H1 (cell line): ENCODE measurements around the gene EHHADH. TPM values are rescaled to one million over a fixed set of nuclear protein-coding genes. Genes with fewer than 3 reads are reported as not detected.

ENCODE experiments used
- CTCF ChIA-PET: fragments of 300-600 bp; sonication (Branson Sonifier 250); formaldehyde crosslinking; loops from one replicate; lab custom pipeline; 2021; ENCODE audit not compliant: partially characterized antibody; lab: Charles Lee
- POLR2A ChIA-PET: fragments of 300-600 bp; sonication (Branson Sonifier 250); formaldehyde crosslinking; loops from one replicate; lab custom pipeline; 2021; ENCODE audit warnings: inconsistent platforms; ENCODE audit not compliant: partially characterized antibody; lab: Charles Lee
- DNase-seq, 2 experiments: peaks; one replicate each; pipeline versions ENCODE4 v3.0.0 to v3.0.0-alpha.2; 2010 to 2022; ENCODE audit warnings: low spot score in 2 of 2, low read depth in 1 of 2, mixed read lengths in 1 of 2
- FAIRE-seq: peaks from 2 replicates; lab custom pipeline; 2011; peaks lifted over from hg19 to GRCh38; lab: Jason Lieb, UNC
- H2AFZ ChIP-seq: 2 replicates; pipeline ENCODE4 v1.8.1; 2012; ENCODE audit warnings: low read length, inconsistent platforms
- H2AK5ac ChIP-seq: 2 replicates; pipeline ENCODE4 v1.6.1; 2013; ENCODE audit warnings: low read depth, low read length
- H2BK120ac ChIP-seq: replicated peaks from 2 replicates; pipeline ENCODE3; 2013; ENCODE audit warnings: low read depth, low read length, inconsistent platforms
- H2BK12ac ChIP-seq: 2 replicates; pipeline ENCODE4 v1.6.1; 2013; ENCODE audit warnings: low read depth, low read length
- H2BK15ac ChIP-seq: 2 replicates; pipeline ENCODE4 v1.6.1; 2013; ENCODE audit warnings: low read length
- H2BK20ac ChIP-seq: 2 replicates; pipeline ENCODE4 v1.6.1; 2013; ENCODE audit warnings: low read length
- H2BK5ac ChIP-seq: 2 replicates; pipeline ENCODE4 v1.6.1; 2013; ENCODE audit warnings: low read depth, low read length
- H3K14ac ChIP-seq: 2 replicates; pipeline ENCODE4 v1.6.1; 2013; ENCODE audit warnings: inconsistent platforms; ENCODE audit not compliant: insufficient read length
- H3K18ac ChIP-seq: 2 replicates; pipeline ENCODE4 v1.6.1; 2013; ENCODE audit warnings: low read length; ENCODE audit errors: extremely low read depth
- H3K23ac ChIP-seq: 2 replicates; pipeline ENCODE4 v1.6.1; 2013; ENCODE audit warnings: inconsistent platforms; ENCODE audit not compliant: insufficient read length
- H3K23me2 ChIP-seq: 2 replicates; pipeline ENCODE4 v1.6.1; 2013; ENCODE audit warnings: low read depth, low read length
- H3K27ac ChIP-seq: 2 replicates; pipeline ENCODE4 v1.6.1; 2011; ENCODE audit warnings: low read depth, low read length, inconsistent platforms
- H3K27me3 ChIP-seq, 4 experiments: replicated peaks in 1 of 4; 1 replicate in 1 of 4; 2 replicates in 3 of 4; pipeline versions ENCODE4 v1.6.1 to v1.8.1; 2011 to 2013; ENCODE audit warnings: low read length in 3 of 4, mild to moderate bottlenecking in 3 of 4, inconsistent platforms in 2 of 4, mixed read lengths in 2 of 4, moderate library complexity in 1 of 4; ENCODE audit not compliant: control insufficient read depth in 3 of 4, insufficient read depth in 3 of 4; ENCODE audit errors: extremely low read depth in 1 of 4
- H3K36me3 ChIP-seq, 4 experiments: 2 replicates each; pipeline versions ENCODE4 v1.6.1 to v1.8.1; 2011 to 2013; ENCODE audit warnings: mild to moderate bottlenecking in 4 of 4, low read length in 3 of 4, moderate library complexity in 2 of 4, control low read depth in 1 of 4, inconsistent platforms in 1 of 4; ENCODE audit not compliant: insufficient read depth in 4 of 4, control insufficient read depth in 2 of 4
- H3K4ac ChIP-seq: replicated peaks from 2 replicates; pipeline ENCODE3; 2013; ENCODE audit warnings: low read length, low read depth, mixed read lengths, inconsistent platforms; ENCODE audit not compliant: insufficient read length
- H3K4me1 ChIP-seq, 4 experiments: replicated peaks in 1 of 4; 1 replicate in 1 of 4; 2 replicates in 3 of 4; pipeline versions ENCODE4 v1.6.1 to v1.8.1; 2011 to 2013; ENCODE audit warnings: low read length in 3 of 4, inconsistent platforms in 2 of 4, mixed read lengths in 1 of 4; ENCODE audit not compliant: insufficient read depth in 4 of 4, control insufficient read depth in 3 of 4
- H3K4me2 ChIP-seq, 2 experiments: 2 replicates each; pipeline versions ENCODE4 v1.6.1 to v1.8.1; 2011 to 2013; ENCODE audit warnings: low read depth in 2 of 2, low read length in 2 of 2, control low read depth in 1 of 2, inconsistent platforms in 1 of 2, mild to moderate bottlenecking in 1 of 2; ENCODE audit not compliant: insufficient read depth in 1 of 2
- H3K4me3 ChIP-seq, 4 experiments: fragments of 200-600, 300-600 bp in 1 of 4; sonication (generic), shearing (Covaris generic), sonication (Bioruptor Twin) in 1 of 4; 2 replicates each; pipeline versions ENCODE4 v1.5.1 to v1.8.1; 2011 to 2016; ENCODE audit warnings: low read length in 4 of 4, low read depth in 3 of 4, control low read depth in 2 of 4, inconsistent platforms in 2 of 4, mild to moderate bottlenecking in 2 of 4, mixed read lengths in 1 of 4, moderate library complexity in 1 of 4; ENCODE audit not compliant: insufficient read depth in 2 of 4; ENCODE audit errors: extremely low read depth in 1 of 4
- H3K56ac ChIP-seq: replicated peaks from 2 replicates; pipeline ENCODE3; 2013; ENCODE audit warnings: low read depth, mild to moderate bottlenecking, mixed read lengths, low read length, inconsistent platforms; ENCODE audit not compliant: insufficient read length
- H3K79me1 ChIP-seq: 2 replicates; pipeline ENCODE4 v1.6.1; 2013; ENCODE audit warnings: low read depth, low read length, control low read depth
- H3K79me2 ChIP-seq, 2 experiments: 2 replicates each; pipeline versions ENCODE4 v1.6.1 to v1.8.1; 2012 to 2013; ENCODE audit warnings: low read length in 2 of 2, mild to moderate bottlenecking in 2 of 2, inconsistent platforms in 1 of 2; ENCODE audit not compliant: insufficient read depth in 2 of 2, control insufficient read depth in 1 of 2
- H3K9ac ChIP-seq, 4 experiments: replicated peaks in 1 of 4; 1 replicate in 1 of 4; 2 replicates in 3 of 4; pipeline versions ENCODE4 v1.6.1 to v1.8.1; 2011 to 2013; ENCODE audit warnings: low read depth in 3 of 4, low read length in 3 of 4, control low read depth in 2 of 4, mild to moderate bottlenecking in 2 of 4, moderate library complexity in 2 of 4, inconsistent platforms in 1 of 4; ENCODE audit errors: extremely low read depth in 1 of 4
- H3K9me3 ChIP-seq, 2 experiments: 2 replicates each; pipeline versions ENCODE4 v1.6.1 to v1.8.1; 2012 to 2013; ENCODE audit warnings: mild to moderate bottlenecking in 2 of 2, moderate library complexity in 2 of 2, control low read depth in 1 of 2, inconsistent platforms in 1 of 2, low read depth in 1 of 2, low read length in 1 of 2, mixed read lengths in 1 of 2; ENCODE audit not compliant: insufficient read depth in 2 of 2
- H4K20me1 ChIP-seq, 2 experiments: replicated peaks in 1 of 2; 2 replicates each; pipeline versions ENCODE3 to v1.8.1; 2011 to 2013; ENCODE audit warnings: inconsistent platforms in 2 of 2, low read length in 2 of 2, mild to moderate bottlenecking in 1 of 2; ENCODE audit not compliant: insufficient read depth in 2 of 2, control insufficient read depth in 1 of 2
- H4K5ac ChIP-seq: 2 replicates; pipeline ENCODE4 v1.6.1; 2013; ENCODE audit warnings: low read length, low read depth, mixed read lengths, inconsistent platforms; ENCODE audit not compliant: insufficient read length
- H4K8ac ChIP-seq: 2 replicates; pipeline ENCODE4 v1.8.0; 2013; ENCODE audit warnings: mild to moderate bottlenecking, moderate library complexity, low read length, inconsistent platforms; ENCODE audit not compliant: insufficient read depth; ENCODE audit errors: extremely low read depth
- H4K91ac ChIP-seq: replicated peaks from 2 replicates; pipeline ENCODE3; 2013; ENCODE audit warnings: low read length, mixed read lengths, inconsistent platforms; ENCODE audit not compliant: insufficient read length
- EGR1 ChIP-seq: IDR thresholded peaks from 2 replicates; pipeline ENCODE4 v1.6.1; 2011; ENCODE audit warnings: low read depth, low read length, borderline replicate concordance
- KDM5A ChIP-seq: fragments of 200-600 bp; IDR thresholded peaks from 2 replicates; pipeline ENCODE4 v1.7.1; 2012; ENCODE audit warnings: mild to moderate bottlenecking, low read length, inconsistent platforms, mixed read lengths
- WGBS, 2 experiments: shearing (Covaris generic) in 1 of 2; methylation state at CpG; one replicate each; pipeline versions ENCODE4 v1.1.6 to v1.1.7; 2013 to 2015; ENCODE audit warnings: low lambda C conversion rate in 2 of 2, mixed read lengths in 2 of 2, inconsistent platforms in 1 of 2, low coverage in 1 of 2, missing lambda C conversion rate in 1 of 2; ENCODE audit not compliant: insufficient replicate concordance in 2 of 2, insufficient coverage in 1 of 2, insufficient read length in 1 of 2; ENCODE audit errors: extremely low coverage in 1 of 2, missing lambda C conversion rate in 1 of 2; 5-methylcytosine and 5-hydroxymethylcytosine counted together
- polyA plus RNA-seq, 7 experiments: library from polyadenylated mRNA; depleted of rRNA in 3 of 7; stranded (reverse) in 5 of 7; unstranded in 2 of 7; fragments of >200 nt in 5 of 7; fragments of 200-250 nt in 2 of 7; gene quantifications; 1 replicate in 5 of 7; 2 replicates in 1 of 7; 4 replicates in 1 of 7; pipeline versions ENCODE4 v1.2.1 to v1.2.3, GENCODE V29; 2011 to 2013; ENCODE audit warnings: missing spikeins in 2 of 7, mixed read lengths in 2 of 7
- total RNA-seq: library from RNA; stranded (reverse); fragmentation: NEBNext Ultra II Directional; extraction: Animal tissue kit (Norgen Biotek cat#: 25700); gene quantifications from 2 replicates; pipeline ENCODE4 v1.2.1, GENCODE V29; 2021

The EHHADH gene
- total and polyA plus RNA-seq, 2 of the 8 experiments (the other 6 are each of a cell fraction or from before 2014, with no cell fraction given), result 1.4 to 3.5 TPM

DNA sequence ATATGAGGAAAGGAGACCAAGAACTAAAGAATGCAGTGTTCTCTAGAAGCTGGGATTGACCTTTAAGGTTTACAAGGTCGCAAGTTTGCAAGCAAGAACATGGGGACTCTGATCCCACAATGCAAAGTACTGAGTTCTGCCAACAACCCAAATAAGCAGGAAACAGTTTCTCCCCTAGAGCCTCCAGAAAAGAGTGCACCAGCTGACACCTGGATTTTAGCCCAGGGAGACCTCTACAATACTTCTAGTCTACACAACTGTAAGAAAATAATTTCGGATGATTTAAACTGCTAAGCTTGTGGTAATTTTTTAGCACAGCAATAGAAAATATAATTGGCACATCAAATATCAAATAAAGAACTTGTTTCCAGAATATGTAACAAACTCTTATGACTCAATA lies 46.4 kb downstream of the EHHADH start:
- Histone ChIP-seq H4K20me1 (no peaks in the 10 kb centered on the region), H3K14ac (no peak overlapping the region), H3K79me1 (no peaks in the 10 kb centered on the region), H3K4ac (no peak overlapping the region), H3K4me2 (no peak overlapping the region), H2BK15ac (no peak overlapping the region), H2AFZ (no peak overlapping the region), H2BK20ac (no peak overlapping the region), H3K56ac (no peak overlapping the region), H2BK5ac (no peak overlapping the region), H3K79me2 (no peaks in the 10 kb centered on the region), H2AK5ac (no peak overlapping the region), H3K18ac (no peak overlapping the region), H3K27me3 (no peaks in the 10 kb centered on the region), H3K23ac (no peak overlapping the region), H3K9ac (no peak overlapping the region), H4K8ac (no peak overlapping the region), H2BK120ac (no peak overlapping the region), H3K23me2 (no peaks in the 10 kb centered on the region), H3K9me3 (no peaks in the 10 kb centered on the region), H3K4me3 (no peak overlapping the region), H2BK12ac (no peak overlapping the region), H3K27ac (no peak overlapping the region), H3K4me1 (no peaks in the 10 kb centered on the region), H4K91ac (no peak overlapping the region), H3K36me3 (no peaks in the 10 kb centered on the region), H4K5ac (no peak overlapping the region)
- ChIA-PET POLR2A (no interaction called here), CTCF (interaction anchor here (1.2 to 1.5 kb wide), 2 partner anchors 11 to 138 kb away, joined by 3 to 5 read pairs; no protein-coding TSS in a partner anchor)
- no peak for DNase-seq
- no peak for FAIRE-seq
- TF ChIP-seq KDM5A (no peak), EGR1 (no peak)
- 93% methylated on average over 2 of the region's 2 CpGs; no CpG with 5 or more reads in 1 of the 2 experiments for WGBS, 2 experiments
